ENCODE results near the gene PHETA1.
"Not testable (repeated sequence)": the region's sequence is repeated elsewhere in the genome, so short reads cannot be mapped to it uniquely, and the experiment has no call there.

Gene PHETA1

DNA sequence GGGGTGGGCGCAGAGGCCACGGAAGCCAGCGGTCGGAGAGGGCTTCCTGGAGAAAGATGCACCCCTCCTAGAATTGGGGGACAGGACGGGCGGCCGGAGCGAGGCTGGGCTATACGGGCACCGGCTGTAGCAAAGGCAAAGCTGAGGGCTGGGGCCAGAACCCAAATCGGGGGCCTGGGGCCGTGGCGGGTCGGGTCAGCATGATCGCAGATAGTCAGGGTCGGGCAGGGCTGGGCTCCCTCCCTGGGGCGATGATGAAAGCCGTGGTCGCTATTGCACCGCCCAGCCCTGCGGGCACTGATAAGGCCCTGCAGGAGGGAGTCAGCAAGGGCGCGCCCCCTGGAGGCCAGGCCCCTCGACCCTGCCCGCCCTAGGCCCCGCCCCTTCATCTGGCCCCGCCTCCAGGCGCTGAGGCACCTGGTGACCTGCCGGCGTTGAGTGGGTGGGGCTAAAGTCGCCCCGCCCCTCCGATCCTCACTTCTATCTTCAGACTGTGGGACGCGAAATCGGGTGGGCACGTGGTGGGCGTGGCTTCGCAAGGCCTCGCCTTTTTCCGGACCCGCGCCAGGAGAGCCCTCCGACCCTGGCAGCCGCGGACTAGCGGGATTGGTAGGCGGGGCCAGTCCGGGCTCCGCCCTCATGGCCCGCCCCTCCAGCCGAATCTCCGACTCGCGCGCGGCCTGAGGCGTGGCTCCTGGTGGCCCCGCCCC is 36.4 kb upstream of the PHETA1 start:
- DNase-seq: peak; percentile 54

- no peak for DNase-seq
These were observed 35.7 kb upstream of the PHETA1 start for GRCh38 chr12:111404362-111405148.

DNA sequence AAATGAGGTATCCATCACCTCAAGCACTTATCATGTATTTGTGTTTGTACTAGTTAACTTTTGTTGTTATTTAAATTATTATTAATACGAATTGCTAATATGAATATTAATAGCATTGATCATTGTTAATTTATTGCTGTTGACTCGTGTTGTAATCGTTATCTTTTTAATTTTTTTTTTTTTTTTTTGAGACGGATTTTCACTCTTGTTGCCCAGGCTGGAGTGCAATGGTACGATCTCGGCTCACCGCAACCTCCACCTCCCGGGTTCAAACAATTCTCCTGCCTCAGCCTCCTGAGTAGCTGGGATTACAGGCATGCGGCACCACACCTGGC is 33.6 kb upstream of the PHETA1 start:
- DNase-seq: not testable (repeated sequence)

GRCh38 chr12:111401167-111401605 is 32.3 kb upstream of the PHETA1 start:
- no peak for DNase-seq

- not testable (repeated sequence) for DNase-seq
These were observed 31.0 kb upstream of the PHETA1 start for GRCh38 chr12:111399741-111400404.

GRCh38 chr12:111398530-111398929 is 29.6 kb upstream of the PHETA1 start:
- no peak for DNase-seq

DNA sequence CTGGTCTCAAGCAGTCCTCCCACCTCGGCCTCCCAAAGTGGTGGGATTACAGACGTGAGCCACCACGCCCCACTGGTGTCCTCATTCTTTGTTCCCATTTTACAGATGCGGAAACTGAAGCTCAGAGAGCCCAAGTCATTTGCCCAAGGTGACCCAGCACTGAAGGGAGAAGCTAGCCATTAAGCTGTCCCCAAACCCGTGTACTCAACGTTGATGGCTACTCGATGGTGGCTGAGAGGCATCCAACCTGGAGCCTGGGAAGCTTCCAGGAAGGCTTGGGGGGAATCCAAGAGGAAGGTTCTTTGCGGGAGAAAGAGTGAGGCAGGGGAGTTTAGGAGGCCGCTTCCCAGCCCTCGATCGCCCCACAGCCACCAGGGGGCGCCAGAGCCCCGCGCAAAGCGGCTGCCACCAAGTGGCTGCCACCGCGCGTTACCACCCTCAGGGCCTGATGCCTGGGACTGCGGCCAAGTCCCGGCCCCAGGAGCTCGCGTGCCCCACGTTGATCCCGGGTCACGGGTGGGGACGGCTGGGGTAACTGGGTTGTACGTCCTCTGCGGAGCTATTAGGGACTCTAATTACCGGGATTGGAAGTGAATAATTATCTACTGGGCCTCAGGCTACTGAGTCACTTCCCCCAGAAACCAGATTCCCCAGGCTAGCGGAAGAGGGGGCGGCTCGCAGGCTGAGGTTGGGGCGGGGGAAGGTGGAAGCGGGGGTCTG is 28.0 kb upstream of the PHETA1 start:
- DNase-seq: peak; percentile 43

GRCh38 chr12:111396271-111396670 is 27.4 kb upstream of the PHETA1 start:
- not testable (repeated sequence) for DNase-seq

- DNase-seq: no peak
These were observed 26.7 kb upstream of the PHETA1 start for GRCh38 chr12:111395336-111396187.

- no peak for DNase-seq
These were observed 25.6 kb upstream of the PHETA1 start for GRCh38 chr12:111394480-111394879.

DNA sequence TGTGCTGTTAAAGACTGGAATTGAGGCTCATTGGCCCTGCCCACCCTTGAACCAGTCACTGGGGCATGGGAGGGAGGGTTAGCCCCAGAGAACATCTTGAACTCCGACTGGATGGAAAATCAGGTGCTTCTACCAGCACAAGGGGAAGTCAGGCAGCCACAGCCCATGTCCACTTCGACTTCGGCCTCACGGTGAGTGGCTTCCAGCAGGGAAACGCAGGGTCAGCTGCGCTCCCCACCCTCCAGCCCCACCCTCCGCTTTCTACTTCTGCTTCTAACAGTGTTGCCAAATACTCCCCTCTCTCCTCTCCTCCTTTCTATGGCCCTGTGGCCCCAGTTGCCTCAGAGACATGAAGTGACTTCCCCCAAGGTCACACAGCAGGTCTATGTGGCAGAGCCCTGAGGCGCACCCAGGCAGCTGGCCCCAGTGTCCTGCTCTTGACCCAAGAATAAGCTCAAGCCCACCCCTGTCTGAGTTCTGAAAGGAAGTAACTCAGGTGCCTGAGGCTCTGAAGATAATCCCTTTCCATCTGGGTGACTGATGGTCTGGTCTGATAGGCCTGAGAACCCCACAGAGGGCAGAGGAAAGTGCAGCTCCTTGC is 24.9 kb upstream of the PHETA1 start:
- no peak for DNase-seq

GRCh38 chr12:111390910-111391309 is 22.0 kb upstream of the PHETA1 start:
- no peak for DNase-seq

DNA sequence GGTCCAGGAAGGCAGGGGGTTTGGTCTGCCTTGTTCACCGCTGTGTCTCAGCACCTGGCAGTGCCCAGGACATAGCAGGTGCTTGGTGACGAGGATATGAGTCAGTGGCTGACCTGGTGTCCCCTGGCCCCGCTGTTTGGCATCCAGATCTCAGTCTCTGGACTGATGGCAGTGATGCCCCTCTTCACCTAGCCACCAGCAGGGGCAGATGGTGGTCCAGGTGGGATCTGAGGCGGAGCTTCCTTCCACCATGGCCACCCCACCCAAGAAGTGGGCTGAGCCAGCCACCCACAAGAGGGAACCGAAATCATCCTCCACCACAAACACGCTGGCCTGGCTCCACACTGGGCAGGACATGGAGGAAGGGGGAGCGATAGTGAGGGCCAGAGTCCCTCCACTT is 20.7 kb upstream of the PHETA1 start:
- DNase-seq: no peak

- DNase-seq: no peak
These were observed 18.9 kb upstream of the PHETA1 start for GRCh38 chr12:111387747-111388323.

GRCh38 chr12:111386885-111387284 is 18.0 kb upstream of the PHETA1 start:
- no peak for DNase-seq

GRCh38 chr12:111384596-111384995 is 15.7 kb upstream of the PHETA1 start:
- DNase-seq: no peak

DNA sequence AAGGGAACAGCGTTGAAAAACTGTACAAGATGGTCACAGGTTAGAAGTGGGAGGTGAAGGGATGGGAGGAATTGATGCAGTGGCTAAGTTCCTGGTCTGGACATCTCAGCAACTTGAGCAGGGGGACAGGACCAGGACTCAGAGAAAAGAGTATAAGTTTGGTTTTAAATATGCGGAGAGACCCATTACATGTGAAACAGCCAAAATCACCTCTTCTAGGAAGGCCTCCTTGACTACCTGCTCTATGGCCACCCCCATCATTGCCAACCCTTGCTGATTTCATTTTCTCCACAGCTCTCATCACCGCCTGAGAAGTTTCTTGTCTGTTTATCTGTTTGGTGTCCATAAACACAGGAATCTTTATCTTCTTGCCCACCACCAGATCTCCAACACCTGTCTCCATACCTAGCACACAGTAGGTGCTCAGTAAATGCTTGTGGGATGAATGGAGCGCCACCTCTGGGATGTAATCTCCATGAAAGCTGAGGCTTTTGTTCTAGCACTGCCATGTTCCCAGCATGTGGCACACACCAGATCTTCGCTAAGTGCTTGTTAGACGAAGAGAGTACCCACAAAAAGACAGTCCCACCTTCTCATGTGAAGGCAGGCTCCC is 11.2 kb upstream of the PHETA1 start:
- no peak for DNase-seq

DNA sequence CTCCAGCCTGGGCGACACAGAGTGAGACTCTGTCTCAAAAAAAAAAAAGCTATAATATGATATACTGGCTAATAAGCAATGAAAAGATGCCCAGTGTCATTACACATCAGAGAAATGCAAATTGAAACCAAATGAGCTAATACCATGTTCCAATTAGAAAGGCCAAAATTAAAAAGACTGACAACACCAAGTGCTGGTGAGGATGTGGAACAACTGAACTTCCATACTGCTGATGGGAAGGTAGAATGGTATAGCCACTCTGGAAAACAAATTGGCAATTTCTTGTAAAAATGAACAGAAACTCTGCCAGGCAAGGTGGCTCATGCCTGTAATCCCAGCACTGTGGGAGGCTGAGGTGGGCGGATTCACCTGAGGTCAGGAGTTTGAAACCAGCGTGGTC is 8.5 kb upstream of the PHETA1 start:
- no peak for DNase-seq

- DNase-seq: not testable (repeated sequence)
These were observed 4.3 kb upstream of the PHETA1 start for GRCh38 chr12:111373231-111373630.

- DNase-seq: no peak
These were observed 763 bp upstream of the PHETA1 start for GRCh38 chr12:111369496-111370220.
